ENCODE results near the gene CHI3L1. TPM values are rescaled to one million over a fixed set of nuclear protein-coding genes. Genes with fewer than 3 reads are reported as not detected.

Gene CHI3L1
- total and polyA plus RNA-seq, 4 donors = 5.0 to 34.7 (median 15.9) TPM

- TF ChIP-seq REST (IDR thresholded peaks at IDR 0.05) (no peak), NR2F2 (IDR thresholded peaks at IDR 0.05) (no peak), JUND (IDR thresholded peaks at IDR 0.05) (no peak), EGR1 (IDR thresholded peaks at IDR 0.05; ENCODE audit: low read depth in 2 of 2) (no peak), HNF4A (conservative IDR thresholded peaks at IDR 0.05) (no peak), GABPA (IDR thresholded peaks at IDR 0.05 in 1 of 2, conservative IDR thresholded peaks at IDR 0.05 in 1 of 2) (no peak), MAX (IDR thresholded peaks at IDR 0.05) (no peak)
Observed at GRCh38 chr1:203225071-203225470, 38.6 kb upstream of the CHI3L1 start (continued).

- H3K4me1 ChIP-seq (ENCODE audit: control insufficient read depth in 4 of 4, insufficient read depth in 4 of 4, low read length in 3 of 4) = no peaks in the 10 kb centered on the region
- no peak overlapping the region for H3K9ac ChIP-seq (ENCODE audit: low read depth in 1 of 2, low read length in 2 of 2)
- no peak for DNase-seq (ENCODE audit: low spot score)
- no peak overlapping the region for H3K27ac ChIP-seq (ENCODE audit: low read depth in 1 of 2, low read length in 2 of 2)
- H3K27me3 ChIP-seq (ENCODE audit: control insufficient read depth in 4 of 4, insufficient read depth in 4 of 4, low read length in 3 of 4) = peaks cover 0 to 3% (median 0%) of the 10 kb centered on the region in 4 donors
- TF ChIP-seq HNF4G (IDR thresholded peaks at IDR 0.05) (no peak), ZBTB33 (IDR thresholded peaks at IDR 0.05) (no peak), GABPA (IDR thresholded peaks at IDR 0.05 in 1 of 2, conservative IDR thresholded peaks at IDR 0.05 in 1 of 2) (no peak), JUND (IDR thresholded peaks at IDR 0.05) (no peak), REST (IDR thresholded peaks at IDR 0.05) (no peak), EGR1 (IDR thresholded peaks at IDR 0.05; ENCODE audit: low read depth in 2 of 2) (no peak), NR2F2 (IDR thresholded peaks at IDR 0.05) (no peak), CTCF (IDR thresholded peaks at IDR 0.05; ENCODE audit: low read depth, low read length, missing input control) (no peak), TAF1 (conservative IDR thresholded peaks at IDR 0.05) (no peak), FOXA2 (IDR thresholded peaks at IDR 0.05) (no peak), RAD21 (IDR thresholded peaks at IDR 0.05) (no peak), YY1 (IDR thresholded peaks at IDR 0.05) (no peak), RXRA (IDR thresholded peaks at IDR 0.05) (no peak), MAX (IDR thresholded peaks at IDR 0.05) (no peak), SP1 (IDR thresholded peaks at IDR 0.05) (no peak), FOXA1 (IDR thresholded peaks at IDR 0.05) (no peak), HNF4A (conservative IDR thresholded peaks at IDR 0.05) (no peak), ATF3 (IDR thresholded peaks at IDR 0.05) (no peak)
- 87% methylated on average over 18 of the region's 18 CpGs for WGBS
- H3K9me3 ChIP-seq (ENCODE audit: control insufficient read depth in 4 of 4, low read length in 3 of 4) = no peaks in the 10 kb centered on the region
- no peaks in the 10 kb centered on the region for H3K36me3 ChIP-seq (ENCODE audit: control insufficient read depth in 4 of 4, insufficient read depth in 3 of 4, low read depth in 1 of 4, low read length in 3 of 4)
- H3K4me3 ChIP-seq (ENCODE audit: low read depth in 1 of 3, low read length in 3 of 3) = no peak overlapping the region
Observed at GRCh38 chr1:203223012-203223775, 36.7 kb upstream of the CHI3L1 start.
